Left forelimb (tissue), 1 donor: ENCODE data around the gene TRMT2B.
A peak's percentile ranks its signal among the peaks of the same experiment; 100 is the strongest.
"Not testable (repeated sequence)": the region's sequence is repeated elsewhere in the genome, so short reads cannot be mapped to it uniquely, and the experiment has no call there.

ENCODE experiments used
- DNase-seq: peaks from one replicate; pipeline ENCODE4 v3.0.0-alpha.2; 2018; ENCODE audit warnings: low spot score

The TRMT2B gene, protein sequence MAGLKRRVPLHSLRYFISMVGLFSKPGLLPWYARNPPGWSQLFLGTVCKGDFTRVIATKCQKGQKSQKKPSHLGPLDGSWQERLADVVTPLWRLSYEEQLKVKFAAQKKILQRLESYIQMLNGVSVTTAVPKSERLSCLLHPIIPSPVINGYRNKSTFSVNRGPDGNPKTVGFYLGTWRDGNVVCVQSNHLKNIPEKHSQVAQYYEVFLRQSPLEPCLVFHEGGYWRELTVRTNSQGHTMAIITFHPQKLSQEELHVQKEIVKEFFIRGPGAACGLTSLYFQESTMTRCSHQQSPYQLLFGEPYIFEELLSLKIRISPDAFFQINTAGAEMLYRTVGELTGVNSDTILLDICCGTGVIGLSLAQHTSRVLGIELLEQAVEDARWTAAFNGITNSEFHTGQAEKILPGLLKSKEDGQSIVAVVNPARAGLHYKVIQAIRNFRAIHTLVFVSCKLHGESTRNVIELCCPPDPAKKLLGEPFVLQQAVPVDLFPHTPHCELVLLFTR

DNA sequence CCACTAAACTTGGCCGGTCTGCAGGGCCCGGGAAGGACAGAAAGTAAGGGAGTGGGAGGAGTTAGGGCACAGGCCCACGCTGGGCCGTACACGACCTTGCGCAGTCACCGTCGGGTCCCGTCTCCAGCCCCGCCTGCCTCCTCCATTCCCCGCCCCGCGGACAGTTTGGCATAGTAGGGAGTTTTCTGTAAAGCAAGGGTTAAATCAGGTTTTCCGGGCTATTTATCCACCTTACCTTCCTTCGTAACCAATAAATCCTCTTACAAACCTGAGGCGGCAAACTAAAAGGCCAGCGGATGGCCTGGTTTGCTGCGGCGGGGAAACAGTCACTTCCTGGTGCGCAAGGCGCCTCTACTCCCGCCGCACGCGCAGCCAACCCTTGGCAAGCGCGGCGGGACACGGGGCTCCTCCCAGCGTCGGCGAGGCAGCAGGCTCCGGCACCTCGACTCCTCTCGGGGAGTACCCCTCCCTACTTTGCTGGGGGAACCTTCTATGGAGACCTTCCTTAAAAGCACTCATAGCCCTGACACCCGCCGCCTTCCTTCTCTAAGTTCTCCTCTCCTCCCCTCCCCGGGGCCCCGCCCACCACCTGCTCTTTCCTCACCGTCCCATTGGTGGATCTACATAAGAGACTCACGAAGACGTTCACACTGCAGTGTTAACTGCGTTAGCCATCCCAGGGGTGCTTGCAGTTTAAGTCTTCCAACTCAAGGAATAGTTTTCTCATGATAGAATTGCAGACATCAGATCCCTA, at the start of gene TRMT2B:
TSS of gene TRMT2B (minus strand) at position 563 of the 754 bp plus-strand sequence. CDS start 9,822 bp downstream, outside the sequence.
- DNase-seq = peak; percentile 78

DNA sequence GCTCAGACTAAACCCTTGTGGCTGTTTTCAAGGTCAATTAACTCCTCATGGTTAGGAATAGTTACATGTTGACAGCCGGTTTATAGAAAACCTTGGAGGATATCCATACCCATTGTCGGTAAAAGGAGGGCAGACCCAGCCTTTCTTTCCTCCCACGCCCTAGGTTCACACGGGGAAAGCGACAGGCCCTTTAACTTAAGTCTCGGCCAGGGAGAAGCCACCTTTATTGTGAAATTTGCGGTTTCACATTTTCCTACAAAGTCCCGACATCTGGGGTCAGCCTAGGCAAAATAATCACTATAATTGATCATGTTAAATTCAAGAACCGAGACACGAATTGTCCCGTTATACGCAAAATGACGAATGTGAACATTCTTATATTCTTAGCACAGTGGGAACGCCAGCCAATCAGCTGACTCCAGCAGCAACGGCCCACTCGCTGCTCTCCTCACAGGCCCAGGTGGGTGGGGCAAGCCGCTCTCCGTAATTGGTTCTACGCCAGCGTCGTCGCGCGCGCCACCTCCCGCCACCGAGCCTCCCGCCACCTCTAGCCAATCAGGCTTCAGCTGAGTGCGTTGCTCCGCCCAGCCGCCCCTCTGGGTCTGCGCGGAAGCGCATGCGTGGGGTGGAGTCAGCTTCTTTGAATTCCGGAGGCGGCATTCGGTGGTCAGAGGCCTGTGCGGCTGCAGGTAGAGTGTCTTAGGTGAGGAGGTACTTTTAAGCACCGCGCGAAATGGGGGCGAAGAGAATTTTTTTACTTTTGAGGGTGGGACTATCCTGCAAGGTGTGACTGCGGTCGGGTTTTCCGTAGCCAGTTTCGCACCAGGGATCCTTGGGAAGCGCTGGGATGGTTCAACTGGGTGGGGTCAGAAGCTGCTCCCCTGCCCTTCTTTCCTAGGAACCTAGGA, 45.9 kb upstream of the TRMT2B start, which contains the start of gene CENPI:
TSS of gene CENPI (plus strand) at position 659 of the 908 bp plus-strand sequence. CDS start 2,867 bp downstream, outside the sequence.
- peak; percentile 94 for DNase-seq

DNA sequence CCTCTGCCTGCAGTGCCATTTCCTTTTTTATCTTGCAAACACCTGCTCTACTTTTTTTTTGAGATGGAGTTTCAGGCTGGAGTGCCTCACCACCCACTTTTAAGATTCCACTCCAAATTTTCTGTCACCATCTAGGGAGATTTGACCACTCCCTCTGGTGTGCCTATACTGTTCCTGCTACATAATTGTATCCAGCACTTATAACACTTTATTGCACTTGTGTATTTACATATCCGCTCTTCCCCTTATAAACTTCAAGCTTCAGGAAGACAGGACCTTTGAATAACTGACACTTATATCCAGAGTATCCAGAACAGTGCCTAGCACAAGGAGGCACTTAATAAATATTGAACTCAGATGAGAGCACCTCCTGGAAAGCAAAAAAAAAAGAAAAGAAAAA, 39.9 kb upstream of the TRMT2B start:
- DNase-seq = no peak

DNA sequence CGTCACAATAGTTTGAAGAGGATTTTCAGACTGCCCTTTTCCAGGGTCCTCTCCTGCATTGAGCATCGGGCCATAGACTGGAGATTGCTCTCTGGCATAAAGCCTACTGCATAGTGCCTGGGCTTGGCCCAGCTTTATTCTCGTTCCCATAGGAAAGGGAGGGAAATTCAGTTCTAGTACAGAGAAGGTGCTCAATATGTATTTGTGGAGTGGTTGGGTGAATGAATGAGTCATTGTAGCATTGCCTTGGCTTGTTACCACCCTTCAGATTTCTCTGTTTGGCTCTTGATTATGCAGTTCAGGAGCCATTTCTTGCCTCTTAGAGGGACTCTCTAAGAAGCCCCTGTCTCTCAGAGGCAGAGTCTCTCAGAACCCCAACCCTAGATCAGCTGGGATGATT, 29.3 kb upstream of the TRMT2B start:
- DNase-seq = no peak

DNA sequence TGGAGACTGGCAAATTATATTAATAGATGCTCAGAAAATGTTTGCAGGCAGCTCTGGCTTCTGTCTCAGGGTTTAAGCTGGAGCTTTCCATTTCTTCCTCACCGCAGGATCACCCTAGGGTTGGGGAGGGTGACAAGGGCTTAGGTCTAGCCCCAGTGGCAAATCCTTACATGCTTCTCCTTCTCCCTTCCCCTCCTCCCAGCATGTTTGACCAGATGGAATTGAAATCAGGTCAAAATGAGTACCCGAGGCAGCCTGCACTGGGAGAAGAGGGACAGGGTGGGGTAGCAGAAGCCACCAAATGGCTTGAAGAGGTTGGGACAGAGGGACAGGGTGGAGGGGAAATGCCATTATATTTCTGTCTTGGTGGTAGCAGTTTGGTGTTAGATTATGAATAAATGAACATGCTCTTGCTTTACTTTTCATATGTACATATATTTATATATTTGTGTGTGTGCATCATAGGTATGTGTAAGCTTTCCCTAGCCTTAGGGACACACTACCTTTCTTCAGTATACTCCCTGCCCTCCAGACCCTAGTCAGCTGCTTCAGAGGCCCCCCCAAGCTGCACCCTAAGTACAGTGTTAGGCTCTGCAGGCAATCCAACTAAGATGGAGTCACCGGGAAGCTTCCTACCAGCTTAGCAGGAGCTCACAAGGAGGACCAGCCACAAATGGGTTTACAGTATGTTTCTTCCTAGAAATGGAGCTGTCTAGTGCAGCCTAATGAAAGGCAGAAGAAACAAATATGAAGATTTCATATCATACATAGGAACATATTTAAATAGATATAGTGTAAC, 28.6 kb upstream of the TRMT2B start:
- DNase-seq = no peak

DNA sequence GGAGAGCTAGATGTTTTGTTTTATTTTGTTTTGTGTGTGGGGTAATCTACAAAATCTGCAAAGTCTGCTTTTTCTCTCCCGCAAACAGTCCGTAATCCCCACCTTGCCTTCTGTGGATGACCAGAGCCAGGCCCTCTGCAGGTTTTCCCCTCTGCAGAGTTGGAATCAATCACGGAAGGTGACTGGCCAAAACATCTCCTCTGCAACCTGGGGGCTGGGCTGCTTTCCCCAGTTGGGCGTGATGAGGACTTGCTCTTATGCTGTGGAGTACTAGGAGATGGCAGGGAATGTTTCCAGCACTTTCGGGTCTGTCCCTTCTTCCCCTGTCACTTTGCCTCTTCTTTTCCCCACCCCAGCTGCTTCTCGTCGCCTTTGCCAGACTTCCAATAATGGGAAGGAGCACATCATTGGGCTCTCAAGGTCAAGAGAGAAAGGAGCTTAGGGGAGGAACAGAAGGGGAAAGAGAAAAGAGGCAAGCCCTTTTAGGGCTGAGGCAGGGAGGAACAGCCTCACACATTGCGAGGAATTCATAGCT, 27.9 kb upstream of the TRMT2B start:
- no peak for DNase-seq

DNA sequence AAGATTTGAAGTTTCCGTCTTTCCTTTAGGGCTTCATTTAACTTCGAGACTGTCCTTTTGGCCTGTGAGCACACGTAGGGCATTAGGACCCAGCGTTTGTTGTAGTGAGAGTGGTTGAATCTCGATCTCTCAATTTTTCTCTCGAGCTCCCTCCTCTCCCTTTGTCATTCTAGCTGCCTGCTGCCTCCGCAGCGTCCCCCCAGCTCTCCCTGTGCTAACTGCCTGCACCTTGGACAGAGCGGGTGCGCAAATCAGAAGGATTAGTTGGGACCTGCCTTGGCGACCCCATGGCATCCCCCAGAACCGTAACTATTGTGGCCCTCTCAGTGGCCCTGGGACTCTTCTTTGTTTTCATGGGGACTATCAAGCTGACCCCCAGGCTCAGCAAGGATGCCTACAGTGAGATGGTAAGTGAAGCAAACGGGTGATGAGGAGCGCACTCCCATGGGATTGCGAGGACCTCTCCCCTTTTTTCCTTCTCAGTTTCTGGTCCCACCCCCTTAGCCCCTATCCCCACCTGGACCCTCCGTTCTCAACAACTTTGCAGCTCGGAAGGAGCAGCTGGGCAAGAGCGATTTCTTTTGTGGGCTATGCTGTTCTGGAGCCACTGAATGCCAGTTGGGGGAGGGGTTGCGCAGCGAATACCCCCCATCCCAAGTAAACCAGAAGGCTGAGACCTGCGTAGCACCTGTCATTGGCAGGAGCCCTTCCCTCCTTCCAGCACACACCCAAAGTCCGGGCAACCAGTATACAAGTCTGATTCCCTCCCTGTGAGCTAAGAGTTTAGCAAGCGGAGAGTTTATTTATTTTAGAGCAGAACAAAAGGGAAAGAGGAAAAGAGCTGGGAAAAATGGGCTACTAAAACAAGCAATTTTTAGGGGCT, 27.0 kb upstream of the TRMT2B start, which contains the start of gene TMEM35A:
TSS of gene TMEM35A (plus strand) at position 164 of the 883 bp plus-strand sequence. CDS start at position 288, 124 bp downstream.
- DNase-seq = no peak

DNA sequence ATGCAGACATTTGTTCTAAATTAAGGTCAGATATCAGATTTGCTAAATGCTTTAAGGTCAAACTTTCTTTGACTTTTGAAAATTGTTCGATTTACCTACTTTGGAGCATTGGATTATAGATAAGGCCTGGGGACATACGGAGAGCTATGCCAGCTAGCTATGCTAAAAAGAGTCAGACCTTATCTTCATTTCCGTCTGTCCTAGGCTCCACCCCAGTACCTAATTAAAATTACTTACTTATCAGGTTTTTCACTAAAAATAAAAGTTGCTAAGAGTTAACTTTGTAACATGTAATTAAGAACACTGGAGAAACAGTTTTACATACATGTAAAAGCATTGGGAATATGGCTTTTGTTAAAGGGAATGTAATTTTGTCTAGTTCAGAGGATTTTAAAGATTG, 19.7 kb upstream of the TRMT2B start:
- DNase-seq = no peak

DNA sequence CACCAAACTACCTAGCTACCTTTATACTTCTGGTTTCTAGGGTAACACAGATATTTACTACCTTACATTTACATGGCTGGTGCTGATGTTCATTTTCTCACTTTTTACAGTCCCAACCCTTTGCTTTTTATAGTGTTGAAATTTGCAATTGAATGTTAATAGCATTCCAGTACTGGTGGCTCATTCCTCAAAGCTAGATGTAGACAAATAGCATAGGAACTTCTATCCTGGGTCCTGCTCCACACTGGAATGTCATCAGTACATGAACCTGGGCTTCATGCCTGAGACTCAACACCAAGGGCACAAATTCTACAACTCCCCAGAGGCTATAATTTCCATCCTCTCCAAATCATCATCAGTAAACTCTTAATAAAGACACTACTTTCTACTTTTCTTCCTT, 10.3 kb upstream of the TRMT2B start:
- no peak for DNase-seq

DNA sequence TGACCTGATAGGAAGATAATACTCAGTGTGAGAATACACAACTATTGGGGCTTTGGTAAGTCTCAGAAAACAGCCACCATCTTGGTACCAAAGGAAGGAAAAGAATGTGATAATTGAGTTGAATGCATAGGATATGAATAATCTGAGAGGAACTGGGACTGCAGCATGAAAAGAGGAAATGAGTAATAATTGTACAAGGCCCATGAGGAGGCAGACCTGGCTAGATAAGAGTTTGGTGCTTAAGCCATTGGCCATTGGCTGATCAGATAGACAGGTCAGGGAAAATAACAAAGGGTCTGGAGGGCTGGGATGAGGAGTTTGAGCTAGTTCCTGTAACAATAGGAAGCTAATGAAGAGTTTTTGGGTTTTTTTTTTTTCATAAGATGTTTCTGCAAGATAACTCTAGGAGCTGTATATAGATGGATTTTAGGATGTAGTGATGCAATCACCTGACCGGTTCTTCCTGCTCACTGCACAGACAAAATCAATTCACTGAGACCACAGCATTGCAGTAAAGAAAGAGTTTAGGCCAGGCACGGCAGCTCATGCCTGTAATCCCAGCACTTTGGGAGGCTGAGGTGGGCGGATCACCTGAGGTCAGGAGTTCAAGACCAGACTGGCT, 5.3 kb upstream of the TRMT2B start:
- DNase-seq = no peak

DNA sequence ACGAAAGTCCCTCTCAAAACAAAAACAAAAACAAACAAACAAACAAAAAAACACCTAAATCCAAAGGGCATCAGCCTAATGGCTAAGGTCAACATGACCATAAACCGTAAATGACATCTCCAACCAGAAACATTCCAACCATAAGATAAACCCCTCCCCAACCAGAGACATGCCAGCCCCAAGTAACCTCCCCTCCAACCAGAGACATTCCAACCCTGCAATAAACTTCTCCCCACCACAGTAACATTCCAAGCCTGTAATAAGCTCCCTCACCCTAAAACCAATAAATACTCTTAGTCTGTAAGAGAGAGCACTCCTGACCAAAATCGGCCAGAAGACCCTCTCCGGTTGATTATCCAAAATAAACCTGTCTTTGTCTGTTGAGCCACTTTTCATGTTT, 4.6 kb upstream of the TRMT2B start:
- not testable (repeated sequence) for DNase-seq

DNA sequence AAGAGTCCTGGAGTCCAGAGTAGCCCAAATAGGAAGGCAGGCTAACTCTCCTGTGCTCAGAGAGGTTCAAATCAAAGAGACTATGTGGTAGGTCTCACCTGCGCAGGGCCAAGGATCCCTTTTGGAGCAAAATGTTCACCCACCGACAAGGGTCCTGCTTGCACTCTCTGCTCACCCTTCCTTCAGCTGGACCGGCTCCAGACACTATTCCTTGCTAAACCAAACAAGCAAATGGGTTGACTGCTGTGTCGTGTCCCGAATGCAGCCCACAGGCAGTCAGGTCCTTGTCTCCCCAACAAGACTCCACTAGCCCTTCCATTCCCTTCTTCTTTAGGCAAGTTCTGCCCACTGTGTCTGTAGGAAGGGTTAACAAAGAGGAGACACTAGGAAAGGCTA, 760 bp downstream of the TRMT2B start:
- DNase-seq = no peak

DNA sequence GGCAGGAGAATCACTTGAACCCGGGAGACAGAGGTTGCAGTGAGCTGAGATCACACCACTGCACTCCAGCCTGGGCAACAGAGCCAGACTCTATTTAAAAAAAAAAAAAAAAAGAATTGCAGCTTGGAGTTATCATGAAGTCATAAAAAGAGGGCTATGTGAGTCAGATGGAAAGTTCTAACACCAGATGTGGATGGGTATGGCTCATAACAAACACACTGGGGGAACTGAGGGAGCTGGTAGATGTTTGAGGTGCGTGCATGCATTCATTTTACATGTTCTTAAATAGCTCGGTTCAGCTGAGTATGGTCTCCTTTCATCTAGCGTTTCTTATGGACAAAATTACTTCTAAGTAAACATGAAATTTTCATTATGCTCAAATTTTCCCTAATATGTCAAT, 11.7 kb downstream of the TRMT2B start:
- no peak for DNase-seq

DNA sequence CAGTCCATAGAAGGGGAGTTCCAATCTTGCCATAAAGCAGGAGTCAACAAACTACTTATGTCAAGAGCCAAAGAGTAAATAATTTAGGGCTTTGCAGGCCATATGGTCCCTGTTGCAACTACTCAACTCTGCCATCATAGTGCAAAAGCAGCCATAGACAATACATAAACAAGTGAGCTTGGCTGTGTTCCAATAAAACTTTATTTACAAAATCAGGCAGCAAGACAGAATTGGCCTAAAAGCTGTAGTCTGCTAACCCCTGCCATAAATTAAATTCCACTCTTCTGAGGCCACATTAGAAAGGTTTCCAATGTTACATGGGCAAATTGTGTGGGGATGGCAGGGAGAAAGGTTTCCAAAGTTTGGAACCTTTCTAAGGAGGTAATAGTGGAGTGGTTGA, 14.7 kb downstream of the TRMT2B start:
- no peak for DNase-seq

DNA sequence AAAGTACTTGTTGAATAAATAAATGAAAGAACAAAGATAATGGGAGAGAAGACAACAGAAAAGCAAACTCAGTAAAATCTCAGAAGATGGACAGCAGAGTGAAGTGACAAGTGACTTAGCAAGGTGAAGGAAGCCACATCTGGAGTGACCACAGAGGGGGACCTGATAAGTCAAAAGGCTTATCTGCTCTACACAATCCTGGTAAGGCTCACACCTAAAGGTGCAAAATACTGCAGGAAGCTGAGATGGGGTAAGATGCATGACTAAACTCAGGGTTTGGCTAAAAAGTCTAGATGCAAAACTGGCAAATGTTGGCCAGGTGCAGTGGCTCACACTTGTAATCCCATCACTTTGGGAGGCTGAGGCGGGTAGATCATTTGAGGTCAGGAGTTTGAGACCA, 22.2 kb downstream of the TRMT2B start:
- no peak for DNase-seq

DNA sequence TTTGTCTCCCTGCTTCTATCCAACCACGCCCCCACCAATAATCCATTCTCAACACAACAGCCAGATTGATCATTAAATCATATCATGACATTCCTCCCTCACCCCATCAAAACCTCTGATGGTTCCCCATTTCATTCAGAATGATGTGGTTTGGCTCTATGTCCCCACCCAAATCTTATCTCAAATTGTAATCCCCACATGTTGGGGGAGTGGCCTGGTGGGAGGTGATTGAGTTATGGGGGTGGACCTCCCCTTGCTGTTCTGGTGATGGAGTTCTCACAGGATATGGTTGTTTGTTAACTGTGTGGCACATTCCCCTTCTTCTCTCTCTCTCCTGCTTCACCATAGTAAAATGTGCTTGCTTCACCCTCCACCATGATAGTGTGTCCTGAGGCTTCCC, 23.3 kb downstream of the TRMT2B start:
- no peak for DNase-seq

DNA sequence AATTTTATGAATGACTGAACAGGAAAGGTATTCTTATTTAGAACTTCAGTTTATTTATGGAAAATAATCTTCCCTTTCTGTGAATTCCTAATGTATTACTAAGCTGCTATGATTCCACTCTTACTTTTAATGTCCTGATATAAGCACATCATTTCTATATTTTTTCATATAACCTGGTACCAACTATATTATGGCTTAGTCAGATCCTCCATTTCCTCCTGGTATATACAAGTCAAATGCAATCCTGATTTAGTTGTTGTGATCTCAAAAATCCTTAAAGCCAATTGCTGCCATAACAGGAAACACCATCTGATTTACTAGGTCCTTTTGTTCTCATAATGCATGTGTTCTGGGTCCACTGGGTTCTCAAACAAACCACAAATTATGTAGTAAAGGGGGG, 26.8 kb downstream of the TRMT2B start:
- DNase-seq = no peak

DNA sequence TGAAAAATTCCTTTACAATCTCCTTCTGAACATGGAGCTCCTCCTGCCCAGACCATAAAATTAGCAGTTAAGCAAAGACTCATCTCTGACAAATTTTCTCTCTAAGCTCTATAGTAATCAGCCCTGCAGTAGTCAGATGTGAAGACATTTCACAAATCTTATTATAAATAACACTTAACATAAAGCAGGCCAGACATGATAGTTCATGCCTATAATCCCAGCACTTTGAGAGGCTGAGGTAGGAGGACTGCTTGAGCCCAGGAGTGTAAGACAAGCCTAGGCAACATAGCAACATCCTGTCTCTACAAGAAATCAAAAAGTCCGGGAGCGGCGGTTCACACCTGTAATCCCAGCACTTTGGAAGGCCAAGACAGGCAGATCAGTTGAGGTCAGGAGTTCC, 29.9 kb downstream of the TRMT2B start:
- DNase-seq = no peak

DNA sequence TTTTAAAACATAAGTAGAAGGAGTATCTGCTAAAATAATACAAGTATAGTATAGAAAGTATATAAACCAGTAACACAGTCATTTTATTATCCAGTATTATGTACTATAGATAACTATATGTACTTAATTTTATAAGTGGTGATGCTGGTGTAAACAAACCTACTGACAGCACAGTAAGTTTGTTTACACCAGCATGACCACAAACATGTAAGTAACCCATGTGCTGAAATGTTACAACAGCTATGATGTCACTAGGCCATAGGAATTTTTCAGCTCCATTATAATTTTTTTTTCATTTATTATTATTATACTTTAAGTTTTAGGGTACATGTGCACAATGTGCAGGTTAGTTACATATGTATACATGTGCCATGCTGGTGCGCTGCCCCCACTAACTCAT, 39.9 kb downstream of the TRMT2B start:
- not testable (repeated sequence) for DNase-seq
